ENCODE results near the gene PDSS2.

DNA sequence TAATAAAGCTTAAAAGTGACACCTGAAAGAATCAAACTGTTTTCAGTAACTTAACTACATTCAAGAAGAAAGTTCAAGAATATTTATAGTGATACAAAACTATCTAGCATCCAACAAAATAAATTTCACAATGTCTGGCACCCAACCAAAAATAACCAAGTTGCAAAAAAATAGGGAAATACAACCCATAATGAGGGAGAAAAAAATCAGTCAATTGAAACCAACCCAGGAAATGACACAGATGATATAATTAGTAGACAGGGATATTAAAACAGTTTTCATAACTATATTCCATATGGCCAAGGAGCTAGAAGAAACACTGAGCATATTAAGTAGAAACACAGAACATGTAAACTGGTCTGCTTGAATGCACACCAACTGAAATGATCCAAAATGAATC lies 223.9 kb downstream of the PDSS2 start:
- TF ChIP-seq TAF1 (IDR thresholded peaks at IDR 0.05; ENCODE audit: low read depth, low read length) (no peak), POLR2A (IDR thresholded peaks at IDR 0.05; ENCODE audit: low read depth, low read length) (no peak)

Data from GM12891 (cell line).